Measurements from ENCODE around the gene SERPINE1. TPM values are rescaled to one million over a fixed set of nuclear protein-coding genes. Genes with fewer than 3 reads are reported as not detected.
"Not testable (repeated sequence)": the region's sequence is repeated elsewhere in the genome, so short reads cannot be mapped to it uniquely, and the experiment has no call there.

The SERPINE1 gene
- total and polyA plus RNA-seq, 2 donors (not counting 1 experiment from before 2014, with no cell fraction given), result 167 to 1,153 TPM

DNA sequence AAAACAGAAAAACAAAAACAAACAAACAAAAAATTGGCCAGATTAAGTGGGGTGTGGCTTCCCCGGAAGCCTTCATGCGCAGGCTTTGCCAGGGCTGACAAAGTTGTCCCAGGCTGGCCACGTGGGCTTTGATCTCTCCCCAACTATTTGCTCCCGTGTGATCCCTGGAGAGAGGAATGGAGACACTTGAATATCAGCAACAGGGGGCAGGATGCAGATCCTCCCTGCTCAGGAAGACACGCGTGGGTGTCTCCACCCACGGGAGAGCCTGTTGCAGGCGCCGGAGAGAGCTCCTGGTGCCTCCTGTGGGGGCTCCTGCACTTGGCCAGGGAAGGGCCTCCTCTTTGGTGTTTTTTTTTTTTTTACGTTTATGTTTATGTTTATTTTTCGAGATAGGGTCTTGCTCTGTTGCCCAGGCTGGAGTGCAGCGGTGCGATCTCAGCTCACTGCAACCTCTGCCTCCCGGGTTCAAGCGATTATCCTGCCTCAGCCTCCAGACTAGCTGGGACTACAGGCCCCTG lies 22.7 kb upstream of the SERPINE1 start:
- no peaks in the 10 kb centered on the region for H3K27me3 ChIP-seq (ENCODE audit: control insufficient read depth, insufficient read depth, low read length)
- no peak overlapping the region for H2AFZ ChIP-seq (ENCODE audit: low read length)
- TF ChIP-seq EZH2 (IDR thresholded peaks at IDR 0.05; ENCODE audit: low read length, missing control alignments), result no peak
- TF ChIP-seq, protein P1, sequence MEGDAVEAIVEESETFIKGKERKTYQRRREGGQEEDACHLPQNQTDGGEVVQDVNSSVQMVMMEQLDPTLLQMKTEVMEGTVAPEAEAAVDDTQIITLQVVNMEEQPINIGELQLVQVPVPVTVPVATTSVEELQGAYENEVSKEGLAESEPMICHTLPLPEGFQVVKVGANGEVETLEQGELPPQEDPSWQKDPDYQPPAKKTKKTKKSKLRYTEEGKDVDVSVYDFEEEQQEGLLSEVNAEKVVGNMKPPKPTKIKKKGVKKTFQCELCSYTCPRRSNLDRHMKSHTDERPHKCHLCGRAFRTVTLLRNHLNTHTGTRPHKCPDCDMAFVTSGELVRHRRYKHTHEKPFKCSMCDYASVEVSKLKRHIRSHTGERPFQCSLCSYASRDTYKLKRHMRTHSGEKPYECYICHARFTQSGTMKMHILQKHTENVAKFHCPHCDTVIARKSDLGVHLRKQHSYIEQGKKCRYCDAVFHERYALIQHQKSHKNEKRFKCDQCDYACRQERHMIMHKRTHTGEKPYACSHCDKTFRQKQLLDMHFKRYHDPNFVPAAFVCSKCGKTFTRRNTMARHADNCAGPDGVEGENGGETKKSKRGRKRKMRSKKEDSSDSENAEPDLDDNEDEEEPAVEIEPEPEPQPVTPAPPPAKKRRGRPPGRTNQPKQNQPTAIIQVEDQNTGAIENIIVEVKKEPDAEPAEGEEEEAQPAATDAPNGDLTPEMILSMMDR (conservative IDR thresholded peaks at IDR 0.05 in 1 of 2, IDR thresholded peaks at IDR 0.05 in 1 of 2; ENCODE audit: low read depth in 1 of 2, low read length in 2 of 2), result no peak
- H3K4me1 ChIP-seq (ENCODE audit: control insufficient read depth, extremely low read depth, insufficient read depth, low read length), result peaks cover 11% of the 10 kb centered on the region
- no peak overlapping the region for H3K4me2 ChIP-seq (ENCODE audit: extremely low read depth, insufficient read depth, low read length)
- DNase-seq (ENCODE audit: low read depth in 2 of 2), result no peak
- H3K79me2 ChIP-seq (ENCODE audit: control insufficient read depth, insufficient read depth, low read length), result no peaks in the 10 kb centered on the region
- no peaks in the 10 kb centered on the region for H4K20me1 ChIP-seq (ENCODE audit: control insufficient read depth, extremely low read depth, insufficient read depth, low read length)
- no peaks in the 10 kb centered on the region for H3K36me3 ChIP-seq (ENCODE audit: control insufficient read depth, insufficient read depth, low read length)
- no peak overlapping the region for H3K4me3 ChIP-seq (replicated peaks in 1 of 4; ENCODE audit: control extremely low read depth in 1 of 4, insufficient read depth in 1 of 4, low read depth in 3 of 4, low read length in 4 of 4)
- H3K27ac ChIP-seq (ENCODE audit: insufficient read depth, low read length), result no peak overlapping the region
- H3K9ac ChIP-seq (ENCODE audit: insufficient read depth, low read length), result no peak overlapping the region
- H3K9me3 ChIP-seq (ENCODE audit: control insufficient read depth, insufficient read depth, low read depth, low read length), result no peaks in the 10 kb centered on the region

DNA sequence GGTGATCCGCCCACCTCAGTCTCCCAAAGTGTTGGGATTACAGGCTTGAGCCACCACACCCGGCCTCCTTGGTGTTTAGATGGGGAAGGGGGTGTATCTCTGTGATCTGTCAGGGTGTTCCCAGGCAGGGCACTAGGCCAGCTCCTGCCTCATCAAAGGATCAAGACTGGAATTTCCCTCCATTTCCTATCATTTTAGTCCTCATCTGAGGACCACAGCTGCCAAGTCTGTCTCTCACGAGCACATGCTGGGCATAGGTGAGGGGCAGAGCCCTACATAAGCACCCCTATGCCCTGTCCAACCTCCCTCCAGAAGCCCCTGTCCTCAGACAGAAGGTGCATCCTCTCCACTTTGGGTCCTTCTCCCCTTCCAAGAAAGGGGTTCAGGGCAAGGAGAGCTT lies 22.1 kb upstream of the SERPINE1 start:
- Histone ChIP-seq H3K4me2 (ENCODE audit: extremely low read depth, insufficient read depth, low read length) (no peak overlapping the region), H3K27me3 (ENCODE audit: control insufficient read depth, insufficient read depth, low read length) (no peaks in the 10 kb centered on the region), H3K4me1 (ENCODE audit: control insufficient read depth, extremely low read depth, insufficient read depth, low read length) (peaks cover 7% of the 10 kb centered on the region), H3K27ac (ENCODE audit: insufficient read depth, low read length) (no peak overlapping the region), H4K20me1 (ENCODE audit: control insufficient read depth, extremely low read depth, insufficient read depth, low read length) (no peaks in the 10 kb centered on the region), H3K79me2 (ENCODE audit: control insufficient read depth, insufficient read depth, low read length) (no peaks in the 10 kb centered on the region), H2AFZ (ENCODE audit: low read length) (no peak overlapping the region), H3K9ac (ENCODE audit: insufficient read depth, low read length) (no peak overlapping the region), H3K9me3 (ENCODE audit: control insufficient read depth, insufficient read depth, low read depth, low read length) (no peaks in the 10 kb centered on the region), H3K4me3 (replicated peaks in 1 of 4; ENCODE audit: control extremely low read depth in 1 of 4, insufficient read depth in 1 of 4, low read depth in 3 of 4, low read length in 4 of 4) (no peak overlapping the region), H3K36me3 (ENCODE audit: control insufficient read depth, insufficient read depth, low read length) (no peaks in the 10 kb centered on the region)
- DNase-seq (ENCODE audit: low read depth in 2 of 2), result no peak
- no peak for TF ChIP-seq EZH2 (IDR thresholded peaks at IDR 0.05; ENCODE audit: low read length, missing control alignments)
- TF ChIP-seq, protein P1 (conservative IDR thresholded peaks at IDR 0.05 in 1 of 2, IDR thresholded peaks at IDR 0.05 in 1 of 2; ENCODE audit: low read depth in 1 of 2, low read length in 2 of 2), result no peak

DNA sequence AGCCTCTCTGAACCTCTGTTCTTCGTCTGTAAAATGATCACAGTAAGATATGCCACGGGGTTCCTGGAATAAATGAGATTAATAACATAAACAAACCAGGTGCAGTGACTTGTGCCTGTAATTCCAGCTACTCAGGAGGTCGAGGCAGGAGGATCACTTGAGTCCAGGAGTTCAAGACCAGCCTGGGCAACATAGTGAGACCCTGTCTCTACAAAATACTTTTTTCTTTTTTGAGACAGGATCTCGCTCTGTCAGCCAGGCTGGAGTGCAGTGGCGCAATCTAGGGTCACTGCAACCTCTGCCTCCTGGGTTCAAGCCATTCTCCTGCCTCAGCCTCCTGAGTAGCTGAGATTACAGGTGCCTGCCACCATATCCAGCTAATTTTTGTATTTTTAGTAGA lies 21.7 kb upstream of the SERPINE1 start:
- not testable (repeated sequence) for H3K27me3 ChIP-seq (ENCODE audit: control insufficient read depth, insufficient read depth, low read length); DNase-seq (ENCODE audit: low read depth in 2 of 2); H3K79me2 ChIP-seq (ENCODE audit: control insufficient read depth, insufficient read depth, low read length); H3K27ac ChIP-seq (ENCODE audit: insufficient read depth, low read length); H3K9ac ChIP-seq (ENCODE audit: insufficient read depth, low read length); H3K9me3 ChIP-seq (ENCODE audit: control insufficient read depth, insufficient read depth, low read depth, low read length); H3K4me1 ChIP-seq (ENCODE audit: control insufficient read depth, extremely low read depth, insufficient read depth, low read length); H2AFZ ChIP-seq (ENCODE audit: low read length); H3K4me3 ChIP-seq (replicated peaks in 1 of 4; ENCODE audit: control extremely low read depth in 1 of 4, insufficient read depth in 1 of 4, low read depth in 3 of 4, low read length in 4 of 4); H4K20me1 ChIP-seq (ENCODE audit: control insufficient read depth, extremely low read depth, insufficient read depth, low read length); H3K36me3 ChIP-seq (ENCODE audit: control insufficient read depth, insufficient read depth, low read length); H3K4me2 ChIP-seq (ENCODE audit: extremely low read depth, insufficient read depth, low read length)
